Central memory CD8-positive, alpha-beta T cell (primary cell): ENCODE data around the gene LBH.

Experiments
- ATAC-seq: fragments of 150-1000 bp; cut with Tn5 transposase; replicated peaks from 2 replicates; pipeline ENCODE4 v1.10.0; 2022; ENCODE audit warnings: mild to moderate bottlenecking, moderate FRiP score, moderate number of reproducible peaks; ENCODE audit not compliant: poor library complexity, severe bottlenecking; ENCODE audit errors: extremely low read depth
- DNase-seq, 2 donors: peaks; one replicate each; pipeline ENCODE4 v3.0.0; 2021; ENCODE audit warnings: low spot score in 2 of 2
- H3K27ac Mint-ChIP-seq: one replicate; pipeline ENCODE4 v1.8.0; 2022; ENCODE audit warnings: low read depth, mild to moderate bottlenecking, moderate library complexity, mixed read lengths
- H3K27me3 Mint-ChIP-seq: one replicate; pipeline ENCODE4 v1.8.0; 2022; ENCODE audit warnings: mixed read lengths
- H3K36me3 Mint-ChIP-seq: one replicate; pipeline ENCODE4 v1.8.0; 2022; ENCODE audit warnings: mild to moderate bottlenecking, moderate library complexity, mixed read lengths; ENCODE audit not compliant: insufficient read depth
- H3K4me1 Mint-ChIP-seq: one replicate; pipeline ENCODE4 v1.8.0; 2022; ENCODE audit warnings: mixed read lengths
- H3K4me3 Mint-ChIP-seq: one replicate; pipeline ENCODE4 v1.8.0; 2022; ENCODE audit warnings: mild to moderate bottlenecking, moderate library complexity, mixed read lengths
- H3K9me3 Mint-ChIP-seq: one replicate; pipeline ENCODE4 v1.8.0; 2022; ENCODE audit warnings: mixed read lengths

Gene LBH

GRCh38 chr2:30282081-30282480, 50.7 kb downstream of the LBH start:
- H3K27ac Mint-ChIP-seq = no peak overlapping the region
- ATAC-seq (no peak), DNase-seq (no peak)
- H3K4me1 Mint-ChIP-seq = peaks cover 12% of the 10 kb centered on the region
- H3K36me3 Mint-ChIP-seq = no peaks in the 10 kb centered on the region
- H3K27me3 Mint-ChIP-seq = no peaks in the 10 kb centered on the region
- H3K9me3 Mint-ChIP-seq = no peaks in the 10 kb centered on the region
- H3K4me3 Mint-ChIP-seq = no peak overlapping the region

GRCh38 chr2:30282721-30283120, 51.4 kb downstream of the LBH start:
- Mint-ChIP-seq H3K27ac (no peak overlapping the region), H3K9me3 (no peaks in the 10 kb centered on the region), H3K27me3 (no peaks in the 10 kb centered on the region), H3K4me1 (peaks cover 16% of the 10 kb centered on the region), H3K36me3 (no peaks in the 10 kb centered on the region), H3K4me3 (no peak overlapping the region)
- DNase-seq (no peak), ATAC-seq (no peak)

- Mint-ChIP-seq H3K27me3 (no peaks in the 10 kb centered on the region), H3K9me3 (no peaks in the 10 kb centered on the region), H3K4me1 (peaks cover 19% of the 10 kb centered on the region), H3K36me3 (no peaks in the 10 kb centered on the region), H3K27ac (no peak overlapping the region), H3K4me3 (no peak overlapping the region)
- DNase-seq (no peak), ATAC-seq (no peak)
These were observed 52.7 kb downstream of the LBH start for GRCh38 chr2:30283931-30284565.

GRCh38 chr2:30285758-30286157, 54.4 kb downstream of the LBH start:
- H3K9me3 Mint-ChIP-seq = no peaks in the 10 kb centered on the region
- no peak for ATAC-seq
- H3K27ac Mint-ChIP-seq = no peak overlapping the region
- H3K27me3 Mint-ChIP-seq = no peaks in the 10 kb centered on the region
- H3K4me3 Mint-ChIP-seq = no peak overlapping the region
- H3K4me1 Mint-ChIP-seq = peaks cover 19% of the 10 kb centered on the region
- no peak for DNase-seq
- no peaks in the 10 kb centered on the region for H3K36me3 Mint-ChIP-seq

GRCh38 chr2:30287190-30287840, 56.0 kb downstream of the LBH start:
- Mint-ChIP-seq H3K36me3 (peaks cover 2% of the 10 kb centered on the region), H3K27ac (no peak overlapping the region), H3K27me3 (no peaks in the 10 kb centered on the region), H3K4me1 (peaks cover 19% of the 10 kb centered on the region), H3K4me3 (no peak overlapping the region), H3K9me3 (no peaks in the 10 kb centered on the region)
- no peak for DNase-seq
- ATAC-seq = no peak

- Mint-ChIP-seq H3K4me3 (no peak overlapping the region), H3K9me3 (no peaks in the 10 kb centered on the region), H3K4me1 (peaks cover 19% of the 10 kb centered on the region), H3K27me3 (no peaks in the 10 kb centered on the region), H3K36me3 (peaks cover 2% of the 10 kb centered on the region), H3K27ac (no peak overlapping the region)
- no peak for DNase-seq
- ATAC-seq = no peak
These were observed 56.7 kb downstream of the LBH start for GRCh38 chr2:30287857-30288513.

- Mint-ChIP-seq H3K27me3 (no peaks in the 10 kb centered on the region), H3K4me1 (peaks cover 19% of the 10 kb centered on the region), H3K36me3 (peaks cover 4% of the 10 kb centered on the region), H3K9me3 (no peaks in the 10 kb centered on the region), H3K27ac (no peak overlapping the region), H3K4me3 (no peak overlapping the region)
- DNase-seq (no peak), ATAC-seq (no peak)
These were observed 57.2 kb downstream of the LBH start for GRCh38 chr2:30288561-30288960.

- no peaks in the 10 kb centered on the region for H3K27me3 Mint-ChIP-seq
- no peak overlapping the region for H3K27ac Mint-ChIP-seq
- H3K9me3 Mint-ChIP-seq = peaks cover 6% of the 10 kb centered on the region
- ATAC-seq = no peak
- H3K4me3 Mint-ChIP-seq = no peak overlapping the region
- peaks cover 4% of the 10 kb centered on the region for H3K4me1 Mint-ChIP-seq
- no peak for DNase-seq
- H3K36me3 Mint-ChIP-seq = peaks cover 5% of the 10 kb centered on the region
These were observed 62.1 kb downstream of the LBH start for GRCh38 chr2:30293303-30293921.

GRCh38 chr2:30294133-30294532, 62.8 kb downstream of the LBH start:
- ATAC-seq = no peak
- Mint-ChIP-seq H3K4me3 (no peak overlapping the region), H3K36me3 (peaks cover 5% of the 10 kb centered on the region)

GRCh38 chr2:30296496-30296895, 65.2 kb downstream of the LBH start:
- no peak for ATAC-seq
- H3K36me3 Mint-ChIP-seq = peaks cover 5% of the 10 kb centered on the region
- no peaks in the 10 kb centered on the region for H3K27me3 Mint-ChIP-seq
- H3K4me1 Mint-ChIP-seq = no peaks in the 10 kb centered on the region
- no peak overlapping the region for H3K4me3 Mint-ChIP-seq
- no peak overlapping the region for H3K27ac Mint-ChIP-seq
- peaks cover 6% of the 10 kb centered on the region for H3K9me3 Mint-ChIP-seq
- no peak for DNase-seq

More at GRCh38 chr2:30294133-30294532, 62.8 kb downstream of the LBH start:
- Mint-ChIP-seq H3K27me3 (no peaks in the 10 kb centered on the region), H3K9me3 (peaks cover 6% of the 10 kb centered on the region), H3K27ac (no peak overlapping the region), H3K4me1 (no peaks in the 10 kb centered on the region)
- no peak for DNase-seq

- Mint-ChIP-seq H3K4me3 (no peak overlapping the region), H3K4me1 (no peaks in the 10 kb centered on the region), H3K9me3 (peaks cover 6% of the 10 kb centered on the region), H3K27ac (no peak overlapping the region), H3K27me3 (no peaks in the 10 kb centered on the region), H3K36me3 (peaks cover 2% of the 10 kb centered on the region)
- DNase-seq (no peak), ATAC-seq (no peak)
These were observed 67.0 kb downstream of the LBH start for GRCh38 chr2:30298302-30298701.

GRCh38 chr2:30300122-30300455, 68.8 kb downstream of the LBH start:
- no peaks in the 10 kb centered on the region for H3K4me1 Mint-ChIP-seq
- ATAC-seq = no peak

More at GRCh38 chr2:30300122-30300455, 68.8 kb downstream of the LBH start:
- no peak for DNase-seq
- no peak overlapping the region for H3K27ac Mint-ChIP-seq
- H3K27me3 Mint-ChIP-seq = no peaks in the 10 kb centered on the region
- peaks cover 6% of the 10 kb centered on the region for H3K9me3 Mint-ChIP-seq
- no peak overlapping the region for H3K4me3 Mint-ChIP-seq
- H3K36me3 Mint-ChIP-seq = peaks cover 2% of the 10 kb centered on the region
